Psoas muscle (tissue), 8 donors: ENCODE results near the gene ATXN2L. TPM values are rescaled to one million over a fixed set of nuclear protein-coding genes. Genes with fewer than 3 reads are reported as not detected.
"Not testable (repeated sequence)": the region's sequence is repeated elsewhere in the genome, so short reads cannot be mapped to it uniquely, and the experiment has no call there.

Source experiments
- ATAC-seq, 4 donors: fragments of 200-7000 bp; cut with Tn5 transposase; one replicate each; pipeline ENCODE4 v1.9.1; 2020; ENCODE audit warnings: moderate library complexity in 3 of 4, mild to moderate bottlenecking in 2 of 4
- DNase-seq, 2 donors: peaks; one replicate each; pipeline ENCODE4 v3.0.0-alpha.2; 2020
- H3K27ac ChIP-seq: fragments of 200-600 bp; one replicate; pipeline ENCODE4 v1.8.0; 2022
- H3K27me3 ChIP-seq, 3 donors: fragments of 200-600 bp in 1 of 3; one replicate each; pipeline versions ENCODE4 v1.6.1 to v1.8.0; 2013 to 2022; ENCODE audit warnings: low read length in 2 of 3, mild to moderate bottlenecking in 2 of 3, moderate library complexity in 1 of 3; ENCODE audit not compliant: insufficient read depth in 3 of 3
- H3K36me3 ChIP-seq, 2 donors: fragments of 200-600 bp in 1 of 2; one replicate each; pipeline versions ENCODE4 v1.6.1 to v1.8.0; 2013 to 2022; ENCODE audit warnings: low read depth in 1 of 2, mild to moderate bottlenecking in 1 of 2, moderate library complexity in 1 of 2; ENCODE audit not compliant: insufficient read depth in 1 of 2
- H3K4me1 ChIP-seq: fragments of 200-600 bp; one replicate; pipeline ENCODE4 v1.8.0; 2022
- H3K4me3 ChIP-seq: fragments of 200-600 bp; one replicate; pipeline ENCODE4 v1.8.0; 2022; ENCODE audit warnings: mild to moderate bottlenecking
- H3K9me3 ChIP-seq: fragments of 200-600 bp; one replicate; pipeline ENCODE4 v1.8.0; 2022
- WGBS, 3 donors: extraction: QIAGEN DNeasy Blood & Tissue Kit; methylation state at CpG; one replicate each; pipeline versions ENCODE4 v1.1.6 to v1.1.7; 2013; 5-methylcytosine and 5-hydroxymethylcytosine counted together
- intact Hi-C, 2 donors: fragments of 100-400 bp; cut with DNase I; formaldehyde crosslinking; loops; one replicate each; pipeline versions ENCODE4 v1.11.0 to v1.14.2; 2022
- polyA plus RNA-seq, 3 donors: library from polyadenylated mRNA; stranded (reverse); fragments of 200-250 nt; gene quantifications; one replicate each; pipeline ENCODE4 v1.2.3, GENCODE V29; 2013
- total RNA-seq, 4 donors: library from RNA; stranded (reverse); fragmentation: NEBNext Ultra II Directional in 2 of 4; extraction: Animal tissue kit (Norgen Biotek cat#: 25700) in 2 of 4; gene quantifications; one replicate each; pipeline versions ENCODE4 v1.2.1 to v1.2.4, GENCODE V29; 2021 to 2023
- TF ChIP-seq, protein P1 (sequence below): fragments of 200-600 bp; IDR thresholded peaks from one replicate; pipeline ENCODE4 v1.8.0; 2022; ENCODE audit warnings: antibody characterized with exemption
- donor health status: healthy with polysubstance abuse.
- donor health status: DM: no; HTN: no; CAD: no; lungs with moderate emphysema.
- donor health status: Bipolar disorder and iron deficiency.
- donor health status: healthy.
- donor health status: DM: yes; HTN: yes; CAD: no.
- donor health status: DM: no; HTN: no; CAD: no.
- donor health status: DM: no; HTN: no; CAD: no.
- donor health status: DM: yes; HTN: yes; CAD: no.

The ATXN2L gene
- total and polyA plus RNA-seq, 7 donors, result 28.8 to 66.2 (median 50.0) TPM

- no peak for DNase-seq
These were observed 43.1 kb downstream of the ATXN2L start for GRCh38 chr16:28865722-28866453.

DNA sequence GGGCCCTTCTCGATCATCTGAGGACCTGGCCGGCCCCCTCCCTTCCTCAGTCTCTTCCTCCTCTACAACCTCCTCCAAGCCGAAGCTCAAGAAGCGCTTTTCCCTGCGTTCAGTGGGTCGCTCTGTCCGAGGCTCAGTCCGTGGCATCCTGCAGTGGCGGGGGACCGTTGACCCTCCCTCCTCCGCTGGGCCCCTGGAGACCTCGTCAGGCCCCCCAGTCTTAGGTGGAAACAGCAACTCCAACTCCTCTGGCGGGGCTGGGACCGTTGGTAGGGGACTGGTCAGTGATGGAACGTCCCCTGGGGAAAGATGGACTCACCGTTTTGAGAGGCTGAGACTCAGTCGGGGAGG is 43.6 kb downstream of the ATXN2L start:
- WGBS, 3 donors, result 72 to 78% (median 74%) methylated on average over 17 of the region's 17 CpGs
- no peak for ATAC-seq
- Histone ChIP-seq H3K36me3 (peaks cover 0 to 52% of the 10 kb centered on the region in 2 donors), H3K4me3 (no peak overlapping the region), H3K4me1 (peaks cover 10% of the 10 kb centered on the region), H3K9me3 (no peaks in the 10 kb centered on the region), H3K27me3 (no peaks in the 10 kb centered on the region), H3K27ac (no peak overlapping the region)
- no peak for DNase-seq
- TF ChIP-seq, protein P1, sequence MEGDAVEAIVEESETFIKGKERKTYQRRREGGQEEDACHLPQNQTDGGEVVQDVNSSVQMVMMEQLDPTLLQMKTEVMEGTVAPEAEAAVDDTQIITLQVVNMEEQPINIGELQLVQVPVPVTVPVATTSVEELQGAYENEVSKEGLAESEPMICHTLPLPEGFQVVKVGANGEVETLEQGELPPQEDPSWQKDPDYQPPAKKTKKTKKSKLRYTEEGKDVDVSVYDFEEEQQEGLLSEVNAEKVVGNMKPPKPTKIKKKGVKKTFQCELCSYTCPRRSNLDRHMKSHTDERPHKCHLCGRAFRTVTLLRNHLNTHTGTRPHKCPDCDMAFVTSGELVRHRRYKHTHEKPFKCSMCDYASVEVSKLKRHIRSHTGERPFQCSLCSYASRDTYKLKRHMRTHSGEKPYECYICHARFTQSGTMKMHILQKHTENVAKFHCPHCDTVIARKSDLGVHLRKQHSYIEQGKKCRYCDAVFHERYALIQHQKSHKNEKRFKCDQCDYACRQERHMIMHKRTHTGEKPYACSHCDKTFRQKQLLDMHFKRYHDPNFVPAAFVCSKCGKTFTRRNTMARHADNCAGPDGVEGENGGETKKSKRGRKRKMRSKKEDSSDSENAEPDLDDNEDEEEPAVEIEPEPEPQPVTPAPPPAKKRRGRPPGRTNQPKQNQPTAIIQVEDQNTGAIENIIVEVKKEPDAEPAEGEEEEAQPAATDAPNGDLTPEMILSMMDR, result no peak
- intact Hi-C loops, result no loop called here

More at GRCh38 chr16:28865722-28866453, 43.1 kb downstream of the ATXN2L start:
- Histone ChIP-seq H3K4me1 (peaks cover 10% of the 10 kb centered on the region), H3K9me3 (no peaks in the 10 kb centered on the region), H3K27ac (no peak overlapping the region), H3K36me3 (peaks cover 0 to 47% of the 10 kb centered on the region in 2 donors), H3K27me3 (no peaks in the 10 kb centered on the region), H3K4me3 (no peak overlapping the region)
- TF ChIP-seq, protein P1, result no peak
- intact Hi-C loops, result no loop called here
- 60 to 70% (median 64%) methylated on average over 20 to 32 of the region's 32 CpGs for WGBS, 3 donors
- ATAC-seq, result no peak

GRCh38 chr16:28867241-28867640 is 44.4 kb downstream of the ATXN2L start:
- no peak overlapping the region for H3K4me3 ChIP-seq
- H3K36me3 ChIP-seq, result peaks cover 0 to 60% of the 10 kb centered on the region in 2 donors
- no peak overlapping the region for H3K27ac ChIP-seq
- no peaks in the 10 kb centered on the region for H3K9me3 ChIP-seq
- no peak for ATAC-seq
- H3K27me3 ChIP-seq, result no peaks in the 10 kb centered on the region
- TF ChIP-seq, protein P1, result no peak
- intact Hi-C loops, result no loop called here
- H3K4me1 ChIP-seq, result peaks cover 10% of the 10 kb centered on the region
- WGBS, 3 donors, result 84 to 88% (median 88%) methylated on average over 13 of the region's 13 CpGs
- no peak for DNase-seq

DNA sequence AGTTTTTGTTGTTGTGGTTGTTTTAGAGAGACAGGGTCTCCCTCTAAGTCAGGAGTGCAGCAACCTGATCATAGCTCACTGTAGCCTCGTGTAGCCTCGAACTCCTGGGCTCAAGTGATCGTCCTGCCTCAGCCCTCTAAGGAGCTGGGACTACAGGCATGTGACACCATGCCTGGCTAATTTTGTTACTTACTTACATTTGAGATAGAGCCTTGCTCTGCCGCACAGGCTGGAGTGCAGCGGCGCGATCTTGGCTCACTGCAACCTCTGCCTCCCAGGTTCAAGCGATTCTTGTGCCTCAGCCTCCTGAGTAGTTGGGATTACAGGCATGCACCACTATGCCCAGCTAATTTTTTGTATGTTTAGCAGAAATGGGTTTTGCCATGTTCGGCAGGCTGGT is 44.8 kb downstream of the ATXN2L start:
- intact Hi-C loops, H3K4me3 ChIP-seq, H3K27me3 ChIP-seq, H3K27ac ChIP-seq, ATAC-seq, H3K9me3 ChIP-seq, DNase-seq, H3K4me1 ChIP-seq: not testable (repeated sequence)
- peaks cover 0 to 64% of the 10 kb centered on the region in 2 donors for H3K36me3 ChIP-seq
- WGBS, 3 donors, result 85 to 90% (median 85%) methylated on average over 9 of the region's 9 CpGs

DNA sequence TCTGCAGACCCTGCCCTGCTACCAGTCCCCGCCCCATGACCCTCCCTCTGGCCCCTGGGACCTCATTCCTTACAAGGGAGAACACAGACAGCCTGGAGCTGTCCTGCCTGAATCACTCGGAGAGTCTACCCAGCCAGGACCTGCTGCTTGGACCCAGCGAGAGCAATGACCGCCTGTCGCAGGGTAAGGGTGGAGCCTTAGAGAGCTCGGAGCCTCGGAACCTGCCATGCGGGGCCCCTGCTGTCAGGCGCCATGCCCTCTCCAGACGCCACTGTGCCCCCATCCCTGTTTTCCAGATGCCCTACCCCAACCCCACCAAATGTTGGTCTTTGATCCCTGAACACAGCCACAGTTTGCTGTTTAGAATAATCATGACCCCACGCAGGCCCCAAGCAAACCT is 46.4 kb downstream of the ATXN2L start:
- intact Hi-C loops, result no loop called here
- Histone ChIP-seq H3K4me1 (peaks cover 10% of the 10 kb centered on the region), H3K9me3 (no peaks in the 10 kb centered on the region), H3K27me3 (no peaks in the 10 kb centered on the region), H3K36me3 (peaks cover 0 to 80% of the 10 kb centered on the region in 2 donors), H3K27ac (no peak overlapping the region), H3K4me3 (no peak overlapping the region)
- ATAC-seq (no peak), DNase-seq (no peak)
- TF ChIP-seq, protein P1, result no peak
- WGBS, 3 donors, result 91 to 94% (median 93%) methylated on average over 11 of the region's 11 CpGs
